ENCODE data around the gene SURF6. TPM values are rescaled to one million over a fixed set of nuclear protein-coding genes. Genes with fewer than 3 reads are reported as not detected.
A peak's percentile ranks its signal among the peaks of the same experiment; 100 is the strongest.

The SURF6 gene
- total and polyA plus RNA-seq, 2 of the 8 experiments (the other 6 are each of a cell fraction or from before 2014, with no cell fraction given), result 6.1 to 23.7 TPM

DNA sequence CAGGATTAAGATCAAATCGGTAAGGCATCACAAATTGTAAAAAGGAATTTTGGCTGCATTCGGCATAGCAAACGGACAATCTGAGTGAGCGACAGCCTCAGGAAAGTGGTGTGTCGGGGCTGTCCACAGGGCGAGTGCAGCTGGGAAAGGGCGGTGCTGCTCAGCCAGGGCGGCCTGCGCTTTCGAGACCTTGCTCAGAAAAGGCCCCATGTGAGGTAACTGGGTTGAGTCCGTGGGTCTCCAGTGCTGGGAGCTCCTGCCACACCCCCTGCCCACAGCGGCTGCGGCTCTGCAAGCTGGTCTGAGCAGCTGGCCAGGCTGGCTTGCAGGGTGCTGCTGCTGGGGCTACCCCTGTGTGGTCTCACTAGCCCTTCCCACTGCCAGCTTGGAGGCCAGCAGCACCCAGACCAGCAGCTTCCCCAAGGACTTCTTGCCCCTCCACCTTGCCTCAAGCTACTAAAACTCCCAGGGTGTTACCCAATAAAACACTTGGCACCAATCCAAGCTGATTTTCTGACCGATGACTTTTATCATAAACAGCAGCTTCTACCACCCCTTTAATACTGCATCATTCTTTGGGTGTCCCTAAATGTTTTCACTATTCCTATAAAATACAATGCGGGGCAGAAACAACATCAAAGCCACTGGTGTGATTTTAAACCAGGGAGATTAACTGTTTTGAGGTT lies 26.5 kb upstream of the SURF6 start:
- Histone ChIP-seq H3K79me1 (ENCODE audit: low read depth, low read length) (peaks cover 11% of the 10 kb centered on the region), H3K27me3 (replicated peaks in 1 of 4; ENCODE audit: control insufficient read depth in 3 of 4, extremely low read depth in 1 of 4, insufficient read depth in 3 of 4, low read length in 3 of 4) (no peaks in the 10 kb centered on the region), H4K5ac (ENCODE audit: insufficient read length, low read depth, low read length) (no peak overlapping the region), H3K23ac (ENCODE audit: insufficient read length) (no peak overlapping the region), H3K36me3 (ENCODE audit: control insufficient read depth in 2 of 4, insufficient read depth in 4 of 4, low read length in 3 of 4) (peaks cover 15 to 60% (median 48%) of the 10 kb centered on the region in 4 experiments), H3K27ac (ENCODE audit: low read depth, low read length) (no peak overlapping the region), H3K18ac (ENCODE audit: extremely low read depth, low read length) (no peak overlapping the region), H2AK5ac (ENCODE audit: low read depth, low read length) (no peak overlapping the region), H3K4me3 (ENCODE audit: extremely low read depth in 1 of 4, insufficient read depth in 2 of 4, low read depth in 3 of 4, low read length in 4 of 4) (no peak overlapping the region), H2BK15ac (ENCODE audit: low read length) (no peak overlapping the region), H2BK5ac (ENCODE audit: low read depth, low read length) (no peak overlapping the region), H3K14ac (ENCODE audit: insufficient read length) (no peak overlapping the region), H3K4me1 (replicated peaks in 1 of 4; ENCODE audit: control insufficient read depth in 3 of 4, insufficient read depth in 4 of 4, low read length in 3 of 4) (peaks cover 0 to 2% (median under 1%) of the 10 kb centered on the region in 4 experiments; a peak in 2 of 7 replicates), H2AFZ (ENCODE audit: low read length) (no peak overlapping the region), H3K4ac (replicated peaks; ENCODE audit: insufficient read length, low read depth, low read length) (no peak overlapping the region), H3K9me3 (ENCODE audit: insufficient read depth in 2 of 2, low read depth in 1 of 2, low read length in 1 of 2) (no peaks in the 10 kb centered on the region), H3K23me2 (ENCODE audit: low read depth, low read length) (no peaks in the 10 kb centered on the region), H3K9ac (replicated peaks in 1 of 4; ENCODE audit: extremely low read depth in 1 of 4, low read depth in 3 of 4, low read length in 3 of 4) (no peak overlapping the region), H3K4me2 (ENCODE audit: insufficient read depth in 1 of 2, low read depth in 2 of 2, low read length in 2 of 2) (no peak overlapping the region), H3K79me2 (ENCODE audit: control insufficient read depth in 1 of 2, insufficient read depth in 2 of 2, low read length in 2 of 2) (peaks cover 0 to 18% of the 10 kb centered on the region in 2 experiments; a peak in 1 of 4 replicates), H2BK12ac (ENCODE audit: low read depth, low read length) (no peak overlapping the region), H2BK20ac (ENCODE audit: low read length) (no peak overlapping the region), H2BK120ac (replicated peaks; ENCODE audit: low read depth, low read length) (no peak overlapping the region), H4K8ac (ENCODE audit: extremely low read depth, insufficient read depth, low read length) (no peak overlapping the region), H3K56ac (replicated peaks; ENCODE audit: insufficient read length, low read depth, low read length) (no peak overlapping the region), H4K20me1 (replicated peaks in 1 of 2; ENCODE audit: control insufficient read depth in 1 of 2, insufficient read depth in 2 of 2, low read length in 2 of 2) (peaks cover 23 to 31% of the 10 kb centered on the region in 2 experiments), H4K91ac (replicated peaks; ENCODE audit: insufficient read length, low read length) (no peak overlapping the region)
- FAIRE-seq (no peak), DNase-seq (ENCODE audit: low read depth in 1 of 2, low spot score in 2 of 2) (no peak)
- ChIA-PET CTCF (ENCODE audit: partially characterized antibody) (interaction anchor here (0.6 to 3.1 kb wide), 10 partner anchors 11 to 124 kb away, joined by 3 to 23 read pairs (median 3); no protein-coding TSS in a partner anchor), POLR2A (ENCODE audit: partially characterized antibody) (interaction anchor here (0.9 to 19.9 kb wide), 10 partner anchors 9 to 112 kb away, joined by 3 to 461 read pairs (median 6); partner anchors contain the start of genes MED22, RPL7A, SURF1 and SURF2)
- 91% methylated on average over 15 of the region's 15 CpGs; no CpG with 5 or more reads in 1 of the 2 experiments for WGBS, 2 experiments (ENCODE audit: extremely low coverage in 1 of 2, insufficient coverage in 1 of 2, insufficient read length in 1 of 2, insufficient replicate concordance in 2 of 2, low coverage in 1 of 2, low lambda C conversion rate in 2 of 2, missing lambda C conversion rate in 1 of 2)
- TF ChIP-seq BCL11A (IDR thresholded peaks at IDR 0.05; ENCODE audit: low read depth in 2 of 2, low read length in 2 of 2), result no peak
- TF ChIP-seq TEAD4 (IDR thresholded peaks at IDR 0.05; ENCODE audit: low read depth, low read length), result no peak
- TF ChIP-seq KDM4A (IDR thresholded peaks at IDR 0.05; ENCODE audit: low read depth, low read length, severe bottlenecking), result no peak
- peak; percentile 23; the same call in 1 of the 2 replicates for TF ChIP-seq POLR2AphosphoS5 (IDR thresholded peaks at IDR 0.05; ENCODE audit: low read depth, low read length)
- TF ChIP-seq CREB1 (IDR thresholded peaks at IDR 0.05), result no peak
